Tibial artery (tissue), 4 donors: Measurements from ENCODE around the gene ADAM30.
"Not testable (repeated sequence)": the region's sequence is repeated elsewhere in the genome, so short reads cannot be mapped to it uniquely, and the experiment has no call there.

ENCODE experiments used
- DNase-seq, 2 donors: peaks; one replicate each; pipeline ENCODE4 v3.0.0-alpha.2; 2019
- H3K27ac ChIP-seq, 2 donors: fragments of 200-600 bp; sonication (generic) in 1 of 2; 1 replicate in 1 of 2; 2 replicates in 1 of 2; pipeline ENCODE4 v1.5.1; 2018 to 2019; ENCODE audit warnings: mild to moderate bottlenecking in 1 of 2
- H3K27me3 ChIP-seq, 2 donors: fragments of 200-600 bp; sonication (generic) in 1 of 2; one replicate each; pipeline versions ENCODE4 v1.5.1 to v1.6.0; 2016 to 2019
- H3K36me3 ChIP-seq, 3 donors: fragments of 200-600 bp; sonication (generic) in 2 of 3; one replicate each; pipeline ENCODE4 v1.5.1; 2016 to 2019; ENCODE audit warnings: mild to moderate bottlenecking in 2 of 3
- H3K4me1 ChIP-seq, 4 donors: fragments of 200-600 bp; sonication (generic) in 2 of 4; 1 replicate in 3 of 4; 2 replicates in 1 of 4; pipeline ENCODE4 v1.5.1; 2016 to 2019
- H3K4me3 ChIP-seq, 2 donors: fragments of 200-600 bp; sonication (generic) in 1 of 2; 1 replicate in 1 of 2; 2 replicates in 1 of 2; pipeline ENCODE4 v1.5.1; 2018 to 2019; ENCODE audit warnings: mild to moderate bottlenecking in 2 of 2
- H3K9me3 ChIP-seq, 3 donors: fragments of 200-600 bp; sonication (generic) in 1 of 3; one replicate each; pipeline ENCODE4 v1.5.1; 2016 to 2019
- CTCF ChIP-seq, 2 experiments: fragments of 200-600 bp in 1 of 2; fragments of 450-650 bp in 1 of 2; IDR thresholded peaks; one replicate each; pipeline ENCODE4 v1.5.1; 2017 to 2019; ENCODE audit warnings: antibody characterized with exemption in 2 of 2, mild to moderate bottlenecking in 1 of 2, moderate library complexity in 1 of 2
- intact Hi-C: fragments of 100-400 bp; cut with DNase I; formaldehyde crosslinking; loops from one replicate; pipeline ENCODE4 v1.15.0; 2023; ENCODE audit warnings: low total_unique reads

ADAM30 gene

GRCh38 chr1:119865627-119866026 is 30.7 kb downstream of the ADAM30 start:
- Histone ChIP-seq H3K36me3 (no peaks in the 10 kb centered on the region), H3K27ac (no peak overlapping the region), H3K4me3 (no peak overlapping the region), H3K9me3 (no peaks in the 10 kb centered on the region), H3K27me3 (peaks cover 0 to 7% of the 10 kb centered on the region in 2 donors), H3K4me1 (no peaks in the 10 kb centered on the region)
- intact Hi-C loops = no loop called here
- TF ChIP-seq CTCF (IDR thresholded peaks at IDR 0.05) = no peak
- no peak for DNase-seq

- Histone ChIP-seq H3K9me3 (no peaks in the 10 kb centered on the region), H3K4me3 (no peak overlapping the region), H3K4me1 (no peaks in the 10 kb centered on the region), H3K27ac (no peak overlapping the region), H3K27me3 (peaks cover 0 to 4% of the 10 kb centered on the region in 2 donors), H3K36me3 (no peaks in the 10 kb centered on the region)
- no peak for DNase-seq
- intact Hi-C loops = no loop called here
- TF ChIP-seq CTCF (IDR thresholded peaks at IDR 0.05) = no peak
Measured at GRCh38 chr1:119862276-119862675, 34.0 kb downstream of the ADAM30 start.

- no peak for DNase-seq
- H3K4me1 ChIP-seq = no peaks in the 10 kb centered on the region
- no peaks in the 10 kb centered on the region for H3K9me3 ChIP-seq
- intact Hi-C loops = no loop called here
- no peak overlapping the region for H3K4me3 ChIP-seq
- no peaks in the 10 kb centered on the region for H3K36me3 ChIP-seq
- TF ChIP-seq CTCF (IDR thresholded peaks at IDR 0.05) = no peak
- H3K27ac ChIP-seq = no peak overlapping the region
- peaks cover 0 to 4% of the 10 kb centered on the region in 2 donors for H3K27me3 ChIP-seq
Measured at GRCh38 chr1:119861547-119861946, 34.8 kb downstream of the ADAM30 start.

GRCh38 chr1:119859647-119860046 is 36.7 kb downstream of the ADAM30 start:
- H3K36me3 ChIP-seq = no peaks in the 10 kb centered on the region
- no peak overlapping the region for H3K27ac ChIP-seq
- H3K27me3 ChIP-seq = peaks cover 0 to 4% of the 10 kb centered on the region in 2 donors
- H3K4me1 ChIP-seq = no peaks in the 10 kb centered on the region
- TF ChIP-seq CTCF (IDR thresholded peaks at IDR 0.05) = no peak
- no peak for DNase-seq
- H3K9me3 ChIP-seq = no peaks in the 10 kb centered on the region
- no peak overlapping the region for H3K4me3 ChIP-seq
- intact Hi-C loops = no loop called here

GRCh38 chr1:119858556-119859214 is 37.6 kb downstream of the ADAM30 start:
- intact Hi-C loops, H3K9me3 ChIP-seq, H3K27me3 ChIP-seq, H3K4me3 ChIP-seq, H3K27ac ChIP-seq, H3K4me1 ChIP-seq, H3K36me3 ChIP-seq: not testable (repeated sequence)
- DNase-seq = peak in 1 of 2 donors; percentile 25

- TF ChIP-seq CTCF (IDR thresholded peaks at IDR 0.05) = no peak
- peaks cover 0 to 3% of the 10 kb centered on the region in 2 donors for H3K27me3 ChIP-seq
- no peaks in the 10 kb centered on the region for H3K4me1 ChIP-seq
- intact Hi-C loops = no loop called here
- H3K27ac ChIP-seq = no peak overlapping the region
- H3K36me3 ChIP-seq = no peaks in the 10 kb centered on the region
- H3K4me3 ChIP-seq = no peak overlapping the region
- no peaks in the 10 kb centered on the region for H3K9me3 ChIP-seq
- DNase-seq = no peak
Measured at GRCh38 chr1:119858126-119858525, 38.2 kb downstream of the ADAM30 start.
